Left hindlimb (tissue), 1 donor: Measurements from ENCODE around the gene TECTB.

Source experiments
- DNase-seq: peaks from one replicate; pipeline ENCODE4 v3.0.0-alpha.2; 2018

The TECTB gene

DNA sequence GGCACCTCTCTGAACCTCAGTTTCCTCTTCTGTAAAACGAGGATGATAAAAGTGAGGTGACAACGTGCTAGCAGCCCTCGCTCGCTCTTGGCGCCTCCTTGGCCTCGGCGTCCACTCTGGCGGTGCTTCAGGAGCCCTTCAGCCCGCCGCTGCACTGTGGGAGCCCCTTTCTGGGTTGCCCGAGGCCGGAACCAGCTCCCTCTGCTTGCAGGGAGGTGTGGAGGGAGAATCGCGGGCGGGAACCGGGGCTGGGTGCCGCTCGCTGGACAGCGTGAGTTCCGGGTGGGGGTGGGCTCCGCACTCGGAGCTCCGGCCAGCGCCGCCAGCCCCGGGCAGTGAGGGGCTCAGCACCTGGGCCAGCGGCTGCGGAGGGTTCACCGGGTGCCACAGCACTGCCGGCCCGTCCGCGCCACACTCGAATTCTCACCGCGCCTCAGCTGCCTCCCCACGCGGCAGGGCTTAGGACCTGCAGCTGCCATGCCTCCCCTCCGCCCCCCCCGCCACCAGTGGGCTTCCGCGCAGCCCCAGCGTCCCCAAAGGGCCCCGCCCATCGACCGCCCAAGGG lies 66.4 kb downstream of the TECTB start:
- no peak for DNase-seq

DNA sequence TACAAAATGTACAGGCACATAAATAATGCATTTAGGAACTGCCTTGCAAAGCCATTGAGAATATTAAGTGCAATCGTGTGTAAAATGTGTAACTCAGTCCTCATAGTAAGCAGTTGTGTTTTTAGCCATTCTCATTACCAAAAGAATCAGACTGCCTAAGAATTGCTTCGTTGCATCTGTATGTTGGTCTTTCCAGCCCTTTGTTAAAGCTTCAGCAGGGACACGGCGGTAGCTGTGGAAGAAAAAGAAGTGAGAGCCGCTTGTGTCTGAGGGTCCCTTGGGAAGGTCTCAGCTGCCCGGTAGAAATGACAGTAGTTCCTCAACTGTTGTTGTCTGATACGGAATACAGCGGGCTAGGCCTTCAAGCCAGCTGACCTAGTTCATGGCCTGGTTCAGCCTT lies 67.9 kb downstream of the TECTB start:
- no peak for DNase-seq

DNA sequence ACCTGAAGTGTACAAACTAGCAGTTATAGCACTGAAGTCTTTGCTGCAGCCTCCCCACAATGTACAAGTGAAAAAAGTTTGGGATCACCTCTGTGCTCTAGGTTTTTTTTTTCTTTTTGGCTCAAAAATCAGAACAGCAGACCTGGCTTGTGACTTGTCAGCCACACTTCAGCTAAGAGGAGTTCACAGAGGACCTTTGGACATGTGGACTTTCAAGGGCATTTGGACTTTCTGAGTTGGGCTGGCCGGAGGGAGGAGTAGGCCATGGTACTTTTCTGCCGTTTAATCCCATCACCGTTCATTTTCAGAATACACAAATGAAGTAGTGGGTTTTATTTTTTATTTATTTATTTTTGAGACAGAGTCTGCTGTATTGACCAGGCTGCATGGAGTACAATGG lies 68.8 kb downstream of the TECTB start:
- no peak for DNase-seq

DNA sequence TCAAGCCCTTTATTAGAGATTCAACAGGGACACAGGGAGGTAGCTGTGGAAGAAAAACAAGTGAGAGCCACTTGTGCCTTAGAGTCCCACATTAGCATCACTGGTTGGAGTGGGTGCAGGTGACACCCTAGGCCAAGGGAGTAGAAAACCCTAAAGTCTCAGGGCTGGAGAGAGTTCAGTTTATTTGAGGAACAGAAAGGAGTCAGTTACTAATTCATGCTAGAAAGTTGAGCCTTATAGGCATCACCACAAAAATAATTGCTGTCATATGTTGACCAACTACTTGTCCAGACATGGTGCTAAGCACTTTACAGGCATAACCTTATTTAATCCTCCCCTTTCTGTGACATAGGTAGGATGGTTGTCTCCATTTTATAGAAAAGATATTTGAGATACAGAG lies 69.8 kb downstream of the TECTB start:
- no peak for DNase-seq
